ENCODE measurements around the gene AKAP10. TPM values are rescaled to one million over a fixed set of nuclear protein-coding genes. Genes with fewer than 3 reads are reported as not detected.

AKAP10 gene
- total and polyA plus RNA-seq, 2 donors (not counting 1 experiment from before 2014, with no cell fraction given), result 20.6 to 71.2 TPM

- peaks cover 0 to 3% (median 0%) of the 10 kb centered on the region in 3 donors for H3K9me3 ChIP-seq (ENCODE audit: control extremely low read depth in 1 of 3, control insufficient read depth in 2 of 3, insufficient read depth in 1 of 3, low read length in 2 of 3)
- peak within 1 kb of the TSS; percentile 71 for H3K9ac ChIP-seq (ENCODE audit: low read length)
- H4K20me1 ChIP-seq (ENCODE audit: control insufficient read depth, insufficient read depth, low read length, poor library complexity, severe bottlenecking), result no peaks in the 10 kb centered on the region
- no peaks in the 10 kb centered on the region for H3K79me2 ChIP-seq (ENCODE audit: control insufficient read depth, insufficient read depth, low read length)
- under 1% methylated on average over 91 of the region's 96 CpGs for WGBS (ENCODE audit: insufficient coverage)
- intact Hi-C loops (cut with micrococcal nuclease), result loop anchor here (1.0 kb wide), 3 partner anchors 17 to 146 kb away; partner anchors contain the start of gene AKAP10
- H3K36me3 ChIP-seq (replicated peaks in 1 of 2; ENCODE audit: control extremely low read depth in 1 of 2, control insufficient read depth in 1 of 2, extremely low read depth in 1 of 2, insufficient read depth in 2 of 2, low read length in 1 of 2), result no peaks in the 10 kb centered on the region
- H3K27me3 Mint-ChIP-seq, result peaks cover 53% of the 10 kb centered on the region
- ATAC-seq (ENCODE audit: low read depth) (peak; percentile 98), DNase-seq (peak; percentile 90)
- H3K4me3 Mint-ChIP-seq, result peak within 1 kb of the TSS; percentile 94
- H3K27me3 ChIP-seq (replicated peaks in 1 of 4; ENCODE audit: control extremely low read depth in 1 of 4, control insufficient read depth in 3 of 4, insufficient read depth in 4 of 4, low read length in 3 of 4), result peaks cover 0 to 23% (median 16%) of the 10 kb centered on the region in 4 experiments
- peak within 1 kb of the TSS; percentile 64 to 74 (median 68) for H3K4me3 ChIP-seq (ENCODE audit: control extremely low read depth in 1 of 5, extremely low read depth in 1 of 5, insufficient read depth in 1 of 5, low read depth in 2 of 5, low read length in 4 of 5)
- H3K4me1 Mint-ChIP-seq, result peaks cover 11% of the 10 kb centered on the region
- no peaks in the 10 kb centered on the region for H3K9me3 Mint-ChIP-seq (ENCODE audit: insufficient read depth)
- H3K27ac Mint-ChIP-seq, result peak within 1 kb of the TSS; percentile 63
- H2AFZ ChIP-seq (ENCODE audit: insufficient read depth, low read depth, low read length, poor library complexity, severe bottlenecking), result peak within 1 kb of the TSS; percentile 91
- H3K27ac ChIP-seq (ENCODE audit: low read length in 2 of 2), result no peak within 1 kb of the TSS
- peak; percentile 99 for TF ChIP-seq CTCF (IDR thresholded peaks at IDR 0.05)
- no peak for TF ChIP-seq EZH2 (IDR thresholded peaks at IDR 0.05; ENCODE audit: borderline replicate concordance, insufficient read depth, low read depth, low read length, poor library complexity, severe bottlenecking)
- H3K4me2 ChIP-seq (replicated peaks; ENCODE audit: low read depth, low read length, poor library complexity, severe bottlenecking), result peak within 1 kb of the TSS; percentile 86
- ChIA-PET CTCF (interaction anchor here (0.8 to 3.5 kb wide), 10 partner anchors 9 to 144 kb away, joined by 3 to 23 read pairs (median 4); partner anchors contain the start of gene AKAP10), POLR2A (interaction anchor here (1.6 kb wide), 1 partner anchor 32 kb away, joined by 8 read pairs; the partner anchor contains the start of gene AKAP10)
- H3K4me1 ChIP-seq (ENCODE audit: control insufficient read depth in 2 of 2, insufficient read depth in 2 of 2, low read length in 2 of 2), result peaks cover 10 to 13% of the 10 kb centered on the region in 2 donors
Measured at GRCh38 chr17:20009302-20010098, 31.9 kb upstream of the AKAP10 start, which contains the start of gene SPECC1. Gene SPECC1 (plus strand): TSS chr17:20009359. CDS start chr17:20096652, 87,293 bp downstream.

Measured in B cell (primary cell).